Measurements from ENCODE around the gene SUGP2. TPM values are rescaled to one million over a fixed set of nuclear protein-coding genes. Genes with fewer than 3 reads are reported as not detected.
"Not testable (repeated sequence)": the region's sequence is repeated elsewhere in the genome, so short reads cannot be mapped to it uniquely, and the experiment has no call there.

SUGP2 gene
- total RNA-seq, 6 experiments from 2014 or later = 17.4 to 36.4 (median 30.0) TPM

- TF ChIP-seq CTCF (IDR thresholded peaks at IDR 0.05) (no peak), POLR2A (IDR thresholded peaks at IDR 0.05) (no peak)
- intact Hi-C loops (cut with DNase I) = no loop called here
These were observed 79.2 kb downstream of the SUGP2 start for GRCh38 chr19:18954094-18954493.

GRCh38 chr19:18952364-18953003, 80.8 kb downstream of the SUGP2 start:
- H3K9me3 ChIP-seq; H3K27me3 ChIP-seq; H3K36me3 ChIP-seq; H3K27ac ChIP-seq; H3K4me3 ChIP-seq; H3K4me1 ChIP-seq; intact Hi-C loops (cut with DNase I); DNase-seq: not testable (repeated sequence)
- 43% methylated on average over 15 of the region's 17 CpGs for WGBS (ENCODE audit: insufficient coverage, low coverage, low lambda C conversion rate, missing lambda C conversion rate)
- ATAC-seq = peak in 1 of 4 donors; percentile 36

More at GRCh38 chr19:18954094-18954493, 79.2 kb downstream of the SUGP2 start:
- H3K27ac ChIP-seq = no peak overlapping the region
- DNase-seq (no peak), ATAC-seq (no peak)
- no peaks in the 10 kb centered on the region for H3K36me3 ChIP-seq
- H3K4me3 ChIP-seq = no peak overlapping the region
- no peaks in the 10 kb centered on the region for H3K4me1 ChIP-seq
- no peaks in the 10 kb centered on the region for H3K27me3 ChIP-seq
- H3K9me3 ChIP-seq = no peaks in the 10 kb centered on the region
- 82% methylated on average over 3 of the region's 3 CpGs for WGBS (ENCODE audit: insufficient coverage, low coverage, low lambda C conversion rate, missing lambda C conversion rate)

- WGBS (ENCODE audit: insufficient coverage, low coverage, low lambda C conversion rate, missing lambda C conversion rate) = 93% methylated on average over 5 of the region's 7 CpGs
- no peaks in the 10 kb centered on the region for H3K36me3 ChIP-seq
- intact Hi-C loops (cut with DNase I) = no loop called here
These were observed 81.5 kb downstream of the SUGP2 start for GRCh38 chr19:18951721-18952281.

GRCh38 chr19:18949858-18950257, 83.5 kb downstream of the SUGP2 start:
- TF ChIP-seq CTCF (IDR thresholded peaks at IDR 0.05) (no peak), POLR2A (IDR thresholded peaks at IDR 0.05) (no peak)
- no peaks in the 10 kb centered on the region for H3K9me3 ChIP-seq
- H3K27ac ChIP-seq = no peak overlapping the region
- 67% methylated on average over 2 of the region's 3 CpGs for WGBS (ENCODE audit: insufficient coverage, low coverage, low lambda C conversion rate, missing lambda C conversion rate)
- no peak for ATAC-seq
- H3K4me1 ChIP-seq = no peaks in the 10 kb centered on the region
- no peaks in the 10 kb centered on the region for H3K27me3 ChIP-seq
- intact Hi-C loops (cut with DNase I) = no loop called here
- DNase-seq = no peak
- no peak overlapping the region for H3K4me3 ChIP-seq
- H3K36me3 ChIP-seq = no peaks in the 10 kb centered on the region

More at GRCh38 chr19:18951721-18952281, 81.5 kb downstream of the SUGP2 start:
- H3K27ac ChIP-seq = no peak overlapping the region
- H3K27me3 ChIP-seq = no peaks in the 10 kb centered on the region
- DNase-seq (no peak), ATAC-seq (no peak)
- TF ChIP-seq POLR2A (IDR thresholded peaks at IDR 0.05) (no peak), CTCF (IDR thresholded peaks at IDR 0.05) (no peak)
- no peak overlapping the region for H3K4me3 ChIP-seq
- H3K9me3 ChIP-seq = no peaks in the 10 kb centered on the region
- H3K4me1 ChIP-seq = no peaks in the 10 kb centered on the region

- TF ChIP-seq CTCF (IDR thresholded peaks at IDR 0.05) (no peak), POLR2A (IDR thresholded peaks at IDR 0.05) (no peak)
- DNase-seq (no peak), ATAC-seq (no peak)
- H3K9me3 ChIP-seq = no peaks in the 10 kb centered on the region
- no peak overlapping the region for H3K4me3 ChIP-seq
- no peaks in the 10 kb centered on the region for H3K27me3 ChIP-seq
- WGBS (ENCODE audit: insufficient coverage, low coverage, low lambda C conversion rate, missing lambda C conversion rate) = 80% methylated on average over 1 of the region's 5 CpGs
- H3K4me1 ChIP-seq = no peaks in the 10 kb centered on the region
- no peak overlapping the region for H3K27ac ChIP-seq
- intact Hi-C loops (cut with DNase I) = no loop called here
- no peaks in the 10 kb centered on the region for H3K36me3 ChIP-seq
These were observed 84.4 kb downstream of the SUGP2 start for GRCh38 chr19:18948976-18949356.

Data from right lobe of liver (tissue), 6 donors.